GM18868 (cell line): ENCODE measurements around the gene CUX1.
"Not testable (repeated sequence)": the region's sequence is repeated elsewhere in the genome, so short reads cannot be mapped to it uniquely, and the experiment has no call there.

ENCODE experiments used
- ATAC-seq: cut with Tn5 transposase; IDR thresholded peaks from one replicate; pipeline ENCODE4 v1.9.1; 2021; ENCODE audit warnings: mild to moderate bottlenecking, moderate library complexity; ENCODE audit not compliant: unreplicated experiment

The CUX1 gene

GRCh38 chr7:101817471-101818286 lies at the start of gene CUX1:
Gene CUX1, plus strand, starts transcription at chr7:101817626. Its CDS starts 14 bp downstream, at chr7:101817640.
- no peak for ATAC-seq

- ATAC-seq: no peak
Observed at GRCh38 chr7:101768280-101768679, 49.1 kb upstream of the CUX1 start.

- no peak for ATAC-seq
Observed at GRCh38 chr7:101770466-101770865, 47.0 kb upstream of the CUX1 start.

GRCh38 chr7:101772508-101773211 lies 44.8 kb upstream of the CUX1 start:
- ATAC-seq: no peak

- ATAC-seq: no peak
Observed at GRCh38 chr7:101775181-101775580, 42.2 kb upstream of the CUX1 start.

- ATAC-seq: no peak
Observed at GRCh38 chr7:101778026-101778580, 39.3 kb upstream of the CUX1 start.

GRCh38 chr7:101779267-101779666 lies 38.2 kb upstream of the CUX1 start:
- ATAC-seq: no peak

- ATAC-seq: no peak
Observed at GRCh38 chr7:101780281-101780680, 37.1 kb upstream of the CUX1 start.

- no peak for ATAC-seq
Observed at GRCh38 chr7:101781439-101781838, 36.0 kb upstream of the CUX1 start.

GRCh38 chr7:101782476-101782875 lies 35.0 kb upstream of the CUX1 start:
- ATAC-seq: no peak

GRCh38 chr7:101782896-101783295 lies 34.5 kb upstream of the CUX1 start:
- no peak for ATAC-seq

GRCh38 chr7:101783381-101784181 lies 33.8 kb upstream of the CUX1 start:
- no peak for ATAC-seq

- ATAC-seq: no peak
Observed at GRCh38 chr7:101784292-101785127, 32.9 kb upstream of the CUX1 start.

- no peak for ATAC-seq
Observed at GRCh38 chr7:101787864-101788263, 29.6 kb upstream of the CUX1 start.

GRCh38 chr7:101788517-101788916 lies 28.9 kb upstream of the CUX1 start:
- no peak for ATAC-seq

- no peak for ATAC-seq
Observed at GRCh38 chr7:101790566-101791293, 26.7 kb upstream of the CUX1 start.

- ATAC-seq: no peak
Observed at GRCh38 chr7:101792051-101792681, 25.3 kb upstream of the CUX1 start.

- not testable (repeated sequence) for ATAC-seq
Observed at GRCh38 chr7:101792682-101793071, 24.7 kb upstream of the CUX1 start.

- no peak for ATAC-seq
Observed at GRCh38 chr7:101795461-101795860, 22.0 kb upstream of the CUX1 start.
